A673 (cell line): ENCODE measurements around the gene CATSPERZ. TPM values are rescaled to one million over a fixed set of nuclear protein-coding genes. Genes with fewer than 3 reads are reported as not detected.

Source experiments
- BruUV-seq: library from RNA; stranded (reverse); fragments of 400-500 nt; replicated peaks from 2 replicates; lab custom pipeline; 2021; lab: Mats Ljungman, UMichigan
- CTCF ChIA-PET: fragments of 300-600 bp; sonication (Branson Sonifier 250); formaldehyde crosslinking; loops from one replicate; lab custom pipeline; 2022; ENCODE audit warnings: antibody characterized with exemption; lab: Charles Lee
- POLR2A ChIA-PET: fragments of 300-600 bp; sonication (Branson Sonifier 250); formaldehyde crosslinking; loops from one replicate; lab custom pipeline; 2022; ENCODE audit warnings: antibody characterized with exemption; ENCODE audit not compliant: low non-redundant PET; lab: Charles Lee
- DNase-seq: peaks from one replicate; pipeline ENCODE4 v3.0.0-alpha.2; 2015; ENCODE audit warnings: low spot score
- H3K27ac ChIP-seq: fragments of 200-600 bp; sonication (generic); 2 replicates; pipeline ENCODE4 v1.5.1; 2016; ENCODE audit warnings: mixed run types, low read depth, mild to moderate bottlenecking, mixed read lengths, antibody characterized with exemption, low read length; ENCODE audit not compliant: poor library complexity, severe bottlenecking
- H3K27me3 ChIP-seq: fragments of 200-600 bp; sonication (generic); replicated peaks from 2 replicates; pipeline ENCODE4 v1.6.1; 2017; ENCODE audit warnings: mixed run types, low read depth, mild to moderate bottlenecking, mixed read lengths, antibody characterized with exemption, low read length; ENCODE audit not compliant: insufficient read depth, poor library complexity
- H3K36me3 ChIP-seq: fragments of 200-600 bp; sonication (generic); 2 replicates; pipeline ENCODE4 v1.6.1; 2016; ENCODE audit warnings: mixed run types, mild to moderate bottlenecking, mixed read lengths, antibody characterized with exemption, low read length; ENCODE audit not compliant: insufficient read depth, poor library complexity, severe bottlenecking
- H3K4me1 ChIP-seq: fragments of 200-600 bp; sonication (generic); 2 replicates; pipeline ENCODE4 v1.6.1; 2017; ENCODE audit warnings: mixed run types, mild to moderate bottlenecking, mixed read lengths, antibody characterized with exemption, low read length; ENCODE audit not compliant: insufficient read depth, poor library complexity, severe bottlenecking
- H3K4me3 ChIP-seq: fragments of 200-600 bp; sonication (generic); 2 replicates; pipeline ENCODE4 v1.5.1; 2016; ENCODE audit warnings: low read depth, mixed run types, mild to moderate bottlenecking, mixed read lengths, low read length; ENCODE audit not compliant: poor library complexity, severe bottlenecking
- H3K9me3 ChIP-seq: fragments of 200-600 bp; sonication (generic); 2 replicates; pipeline ENCODE4 v1.6.1; 2016; ENCODE audit warnings: mixed run types, low read depth, mild to moderate bottlenecking, mixed read lengths, antibody characterized with exemption, low read length; ENCODE audit not compliant: poor library complexity, severe bottlenecking
- CTCF ChIP-seq: fragments of 300-800, 200-600 bp; sonication (generic); conservative IDR thresholded peaks from 2 replicates; pipeline ENCODE4 v1.5.1; 2017; ENCODE audit warnings: low read depth, mild to moderate bottlenecking, antibody characterized with exemption, low read length, moderate library complexity, mixed read lengths
- EZH2 ChIP-seq: fragments of 200-600 bp; sonication (generic); IDR thresholded peaks from 2 replicates; pipeline ENCODE4 v1.6.1; 2017; ENCODE audit warnings: borderline replicate concordance, low read depth, mild to moderate bottlenecking, mixed read lengths, antibody characterized with exemption, low read length; ENCODE audit not compliant: poor library complexity, severe bottlenecking
- intact Hi-C: fragments of 100-400 bp; cut with micrococcal nuclease; formaldehyde crosslinking; loops from one replicate; pipeline ENCODE4 v1.10.0; 2022; ENCODE audit not compliant: unreplicated experiment
- total RNA-seq: library from RNA; stranded (reverse); gene quantifications from 2 replicates; pipeline ENCODE4 v1.2.3, GENCODE V29; 2021

The CATSPERZ gene
- total RNA-seq, 1 experiment from 2014 or later = not detected

DNA sequence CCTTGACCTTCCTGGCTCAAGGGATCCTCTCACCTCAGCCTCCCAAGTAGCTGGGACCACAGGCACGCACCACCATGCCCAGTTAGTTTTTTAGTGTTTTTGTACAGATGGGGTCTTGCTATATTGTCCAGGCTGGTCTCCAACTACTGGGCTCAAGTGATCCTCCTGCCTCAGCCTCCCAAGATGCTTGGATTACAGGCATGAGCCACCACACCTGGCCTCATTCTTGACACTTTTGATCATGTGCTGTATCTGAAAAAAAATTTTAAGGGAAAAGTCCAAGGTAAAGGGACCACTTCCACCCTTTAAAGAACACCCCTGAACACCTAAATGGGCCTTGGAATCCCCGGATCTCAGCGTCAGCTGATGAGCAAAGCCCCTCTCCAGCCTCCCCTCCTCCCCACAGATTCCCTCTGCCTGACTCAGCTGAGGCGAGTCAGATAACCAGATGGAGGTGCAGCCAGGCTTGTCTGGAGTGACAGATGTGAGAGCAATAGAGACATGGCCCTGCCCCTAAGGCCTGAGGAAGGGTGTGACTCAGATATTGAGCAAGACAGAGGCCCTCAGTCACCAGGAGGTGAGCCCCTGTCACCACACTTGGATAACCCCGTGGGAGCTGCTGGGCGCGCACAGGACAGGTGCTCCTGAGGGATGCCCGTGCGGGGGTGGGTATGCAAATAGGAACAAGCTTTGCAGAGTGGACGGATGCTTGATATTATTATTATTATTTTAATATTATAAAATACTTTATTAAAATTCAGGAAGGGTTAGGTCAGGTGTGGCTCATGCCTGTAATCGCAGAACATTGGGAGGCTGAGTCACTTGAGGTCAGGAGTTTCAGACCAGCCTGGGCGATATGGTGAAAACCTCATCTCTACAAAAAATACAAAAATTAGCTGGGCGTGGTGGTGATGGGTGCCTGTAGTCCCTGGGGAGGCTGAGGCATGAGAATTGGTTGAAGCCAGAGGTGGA, 34.9 kb downstream of the CATSPERZ start:
- ChIA-PET CTCF (no interaction called here), POLR2A (no interaction called here)
- Histone ChIP-seq H3K4me1 (peaks cover 5% of the 10 kb centered on the region), H3K27ac (no peak overlapping the region), H3K4me3 (no peak overlapping the region), H3K9me3 (no peaks in the 10 kb centered on the region), H3K27me3 (no peaks in the 10 kb centered on the region), H3K36me3 (no peaks in the 10 kb centered on the region)
- TF ChIP-seq CTCF (no peak), EZH2 (no peak)
- DNase-seq = peak; percentile 73
- intact Hi-C loops = no loop called here
- BruUV-seq = no TSS peak

DNA sequence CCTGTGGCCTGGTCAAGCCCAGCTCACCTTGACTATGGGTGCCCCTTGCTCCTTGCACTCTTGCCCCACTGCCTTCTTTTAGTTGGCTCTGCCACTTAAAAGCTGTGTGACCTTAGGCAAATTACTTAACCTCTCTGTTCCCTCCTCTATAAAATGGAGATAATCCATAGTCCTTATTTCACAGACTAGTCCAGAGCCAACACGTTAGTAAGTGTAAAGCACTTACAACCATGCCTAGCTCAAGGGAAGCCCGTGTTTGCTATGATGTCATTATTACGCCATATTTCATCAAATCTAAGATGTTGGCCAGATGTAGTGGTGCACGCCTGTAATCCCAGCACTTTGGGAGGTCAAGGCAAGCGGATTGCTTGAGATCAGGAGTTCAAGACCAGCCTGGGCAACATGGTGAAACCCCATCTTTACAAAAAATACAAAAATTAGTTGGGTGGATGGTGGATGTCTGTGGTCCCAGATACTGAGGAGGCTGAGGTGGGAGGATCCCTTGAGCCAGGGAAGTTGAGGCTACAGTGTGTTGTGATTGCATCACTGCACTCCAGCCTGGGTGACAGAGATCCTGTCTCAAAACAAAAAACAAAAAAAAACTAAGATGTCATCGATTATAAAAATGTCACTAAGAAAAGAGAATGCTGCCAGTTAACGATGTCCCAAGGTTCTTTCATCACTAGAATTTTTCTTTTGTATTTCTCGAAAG, 37.5 kb downstream of the CATSPERZ start:
- DNase-seq = no peak
- ChIA-PET CTCF (interaction anchor here (1.5 kb wide), 1 partner anchor 20 kb away, joined by 3 read pairs; the partner anchor contains the start of genes PRDX5 and TRMT112), POLR2A (interaction anchor here (0.6 to 0.7 kb wide), 2 partner anchors 20 to 1443 kb away, joined by 4 to 13 read pairs; no protein-coding TSS in a partner anchor)
- no peaks in the 10 kb centered on the region for H3K36me3 ChIP-seq
- no TSS peak for BruUV-seq
- no peaks in the 10 kb centered on the region for H3K4me1 ChIP-seq
- H3K27ac ChIP-seq = peak overlapping the region; percentile 26
- no peak for TF ChIP-seq CTCF
- TF ChIP-seq EZH2 = no peak
- no peaks in the 10 kb centered on the region for H3K9me3 ChIP-seq
- intact Hi-C loops = no loop called here
- H3K27me3 ChIP-seq = no peaks in the 10 kb centered on the region
- H3K4me3 ChIP-seq = no peak overlapping the region

- Histone ChIP-seq H3K36me3 (no peaks in the 10 kb centered on the region), H3K9me3 (no peaks in the 10 kb centered on the region), H3K27me3 (no peaks in the 10 kb centered on the region), H3K4me1 (no peaks in the 10 kb centered on the region), H3K4me3 (no peak overlapping the region), H3K27ac (no peak overlapping the region)
- ChIA-PET CTCF (interaction anchor here (0.7 to 1.5 kb wide), 2 partner anchors 21 to 33 kb away, joined by 3 to 16 read pairs; partner anchors contain the start of genes PRDX5 and TRMT112), POLR2A (interaction anchor here (0.7 kb wide), 1 partner anchor 19 kb away, joined by 13 read pairs; no protein-coding TSS in a partner anchor)
- intact Hi-C loops = no loop called here
- no TSS peak for BruUV-seq
- TF ChIP-seq CTCF = no peak
- no peak for TF ChIP-seq EZH2
- DNase-seq = no peak
Measured at GRCh38 chr11:64338716-64339115, 38.6 kb downstream of the CATSPERZ start.
